H9 (cell line): ENCODE data around the gene CERK. TPM values are rescaled to one million over a fixed set of nuclear protein-coding genes. Genes with fewer than 3 reads are reported as not detected.

Source experiments
- DNase-seq: peaks from one replicate; pipeline ENCODE4 v3.0.0-alpha.2; 2017
- H2AFZ ChIP-seq: one replicate; pipeline ENCODE4 v1.6.1; 2013; ENCODE audit warnings: mild to moderate bottlenecking, low read length, control low read depth, moderate library complexity
- H2AK5ac ChIP-seq: 2 replicates; pipeline ENCODE4 v1.6.1; 2013; ENCODE audit warnings: low read length, control low read depth, mixed read lengths; ENCODE audit not compliant: insufficient read length
- H2BK120ac ChIP-seq: one replicate; pipeline ENCODE4 v1.6.1; 2013; ENCODE audit warnings: low read depth, mild to moderate bottlenecking, low read length, control low read depth, inconsistent platforms; ENCODE audit not compliant: poor library complexity, severe bottlenecking
- H2BK12ac ChIP-seq: 2 replicates; pipeline ENCODE4 v1.6.1; 2013; ENCODE audit warnings: low read length, control low read depth, mixed read lengths, low read depth; ENCODE audit not compliant: insufficient read length
- H2BK15ac ChIP-seq: 2 replicates; pipeline ENCODE4 v1.6.1; 2013; ENCODE audit warnings: low read depth, low read length, control low read depth
- H2BK20ac ChIP-seq: one replicate; pipeline ENCODE4 v1.6.1; 2013; ENCODE audit warnings: low read depth, mild to moderate bottlenecking, low read length, control low read depth, inconsistent platforms; ENCODE audit not compliant: poor library complexity, severe bottlenecking
- H2BK5ac ChIP-seq: 2 replicates; pipeline ENCODE4 v1.6.1; 2013; ENCODE audit warnings: low read length, control low read depth, mixed read lengths; ENCODE audit not compliant: insufficient read length
- H3K14ac ChIP-seq: 2 replicates; pipeline ENCODE4 v1.6.1; 2013; ENCODE audit warnings: low read length, control low read depth; ENCODE audit not compliant: insufficient read depth
- H3K18ac ChIP-seq: 2 replicates; pipeline ENCODE4 v1.6.1; 2013; ENCODE audit warnings: low read depth, mild to moderate bottlenecking, mixed read lengths, low read length, control low read depth; ENCODE audit not compliant: insufficient read length
- H3K23ac ChIP-seq: 2 replicates; pipeline ENCODE4 v1.6.1; 2013; ENCODE audit warnings: low read length, control low read depth, mixed read lengths, low read depth; ENCODE audit not compliant: insufficient read length
- H3K23me2 ChIP-seq: 2 replicates; pipeline ENCODE4 v1.6.1; 2013; ENCODE audit warnings: low read depth, mild to moderate bottlenecking, mixed read lengths, low read length, control low read depth; ENCODE audit not compliant: insufficient read length, poor library complexity, severe bottlenecking
- H3K27ac ChIP-seq: 2 replicates; pipeline ENCODE4 v1.5.1; 2013; ENCODE audit warnings: low read length, control low read depth, mixed read lengths, low read depth; ENCODE audit not compliant: insufficient read length
- H3K27me3 ChIP-seq: 2 replicates; pipeline ENCODE4 v1.6.1; 2013; ENCODE audit warnings: low read length, control low read depth, inconsistent platforms; ENCODE audit not compliant: insufficient read depth
- H3K4ac ChIP-seq: 2 replicates; pipeline ENCODE4 v1.6.1; 2013; ENCODE audit warnings: low read depth, mild to moderate bottlenecking, control low read depth, inconsistent platforms, low read length, moderate library complexity
- H3K4me1 ChIP-seq: 2 replicates; pipeline ENCODE4 v1.6.1; 2013; ENCODE audit warnings: low read length, control low read depth, inconsistent platforms; ENCODE audit not compliant: insufficient read depth
- H3K4me2 ChIP-seq: 2 replicates; pipeline ENCODE4 v1.6.1; 2013; ENCODE audit warnings: low read length, control low read depth, mixed read lengths; ENCODE audit not compliant: insufficient read length, insufficient read depth
- H3K56ac ChIP-seq: 2 replicates; pipeline ENCODE4 v1.6.1; 2013; ENCODE audit warnings: low read depth, mild to moderate bottlenecking, mixed read lengths, low read length, control low read depth; ENCODE audit not compliant: insufficient read length
- H3K79me1 ChIP-seq: 2 replicates; pipeline ENCODE4 v1.6.1; 2013; ENCODE audit warnings: low read depth, mild to moderate bottlenecking, moderate library complexity, low read length, control low read depth, inconsistent platforms; ENCODE audit not compliant: insufficient read depth, poor library complexity, severe bottlenecking
- H3K79me2 ChIP-seq: 2 replicates; pipeline ENCODE4 v1.6.1; 2013; ENCODE audit warnings: low read length, control low read depth, inconsistent platforms; ENCODE audit not compliant: insufficient read depth
- H3K9ac ChIP-seq: 2 replicates; pipeline ENCODE4 v1.6.1; 2013; ENCODE audit warnings: low read length, control low read depth, mixed read lengths; ENCODE audit not compliant: insufficient read length; ENCODE audit errors: extremely low read depth
- H3K9me3 ChIP-seq: one replicate; pipeline ENCODE4 v1.6.1; 2013; ENCODE audit warnings: low read depth, low read length, inconsistent platforms; ENCODE audit not compliant: control insufficient read depth
- H3T11ph ChIP-seq: one replicate; pipeline ENCODE4 v1.6.1; 2013; ENCODE audit warnings: mild to moderate bottlenecking, low read length, control low read depth, inconsistent platforms
- H4K20me1 ChIP-seq: one replicate; pipeline ENCODE4 v1.6.1; 2013; ENCODE audit not compliant: control insufficient read depth, insufficient read length, insufficient read depth
- H4K5ac ChIP-seq: 2 replicates; pipeline ENCODE4 v1.6.1; 2013; ENCODE audit warnings: low read depth, mild to moderate bottlenecking, mixed read lengths, low read length, control low read depth; ENCODE audit not compliant: insufficient read length
- H4K8ac ChIP-seq: replicated peaks from 2 replicates; pipeline ENCODE4 v1.6.1; 2013; ENCODE audit warnings: low read length, control low read depth, mixed read lengths, low read depth; ENCODE audit not compliant: insufficient read length
- H4K91ac ChIP-seq: 2 replicates; pipeline ENCODE4 v1.6.1; 2013; ENCODE audit warnings: low read depth, mild to moderate bottlenecking, moderate library complexity, mixed read lengths, low read length, control low read depth; ENCODE audit not compliant: insufficient read length
- H3K27ac Mint-ChIP-seq, 3 experiments: 2 replicates in 2 of 3; 3 replicates in 1 of 3; pipeline ENCODE4 v1.8.0; 2020 to 2021; ENCODE audit warnings: mixed read lengths in 3 of 3, mild to moderate bottlenecking in 1 of 3, moderate library complexity in 1 of 3
- H3K27me3 Mint-ChIP-seq: 2 replicates; pipeline ENCODE4 v1.8.0; 2021; ENCODE audit warnings: low read depth, mild to moderate bottlenecking, moderate library complexity, mixed read lengths
- H3K36me3 Mint-ChIP-seq, 3 experiments: 2 replicates in 2 of 3; 3 replicates in 1 of 3; pipeline ENCODE4 v1.8.0; 2020 to 2021; ENCODE audit warnings: low read depth in 3 of 3, mixed read lengths in 3 of 3; ENCODE audit not compliant: insufficient read depth in 1 of 3
- H3K4me1 Mint-ChIP-seq, 2 experiments: 2 replicates each; pipeline ENCODE4 v1.8.0; 2020; ENCODE audit warnings: mixed read lengths in 2 of 2
- H3K4me3 Mint-ChIP-seq, 2 experiments: 2 replicates in 1 of 2; 3 replicates in 1 of 2; pipeline ENCODE4 v1.8.0; 2020 to 2021; ENCODE audit warnings: mild to moderate bottlenecking in 2 of 2, mixed read lengths in 2 of 2, moderate library complexity in 1 of 2
- H3K9me3 Mint-ChIP-seq, 2 experiments: 2 replicates in 1 of 2; 3 replicates in 1 of 2; pipeline ENCODE4 v1.8.0; 2020; ENCODE audit warnings: mild to moderate bottlenecking in 2 of 2, mixed read lengths in 2 of 2, moderate library complexity in 1 of 2
- WGBS: extraction: QIAGEN DNeasy Blood & Tissue Kit; methylation state at CpG from one replicate; pipeline ENCODE4 v1.1.7; 2013; ENCODE audit warnings: missing lambda C conversion rate, low lambda C conversion rate, mixed read lengths; ENCODE audit not compliant: insufficient read length; ENCODE audit errors: extremely low coverage; 5-methylcytosine and 5-hydroxymethylcytosine counted together
- total RNA-seq: library from RNA; stranded (reverse); gene quantifications from 2 replicates; pipeline ENCODE4 v1.2.1, GENCODE V29; 2021
- TF ChIP-seq, protein P1 (sequence below): fragments of 200-600 bp; sonication (generic); conservative IDR thresholded peaks from 3 replicates; pipeline ENCODE4 v1.8.0; 2021; ENCODE audit warnings: antibody characterized with exemption, mild to moderate bottlenecking

The CERK gene
- total RNA-seq, 1 experiment from 2014 or later: 47.1 TPM

DNA sequence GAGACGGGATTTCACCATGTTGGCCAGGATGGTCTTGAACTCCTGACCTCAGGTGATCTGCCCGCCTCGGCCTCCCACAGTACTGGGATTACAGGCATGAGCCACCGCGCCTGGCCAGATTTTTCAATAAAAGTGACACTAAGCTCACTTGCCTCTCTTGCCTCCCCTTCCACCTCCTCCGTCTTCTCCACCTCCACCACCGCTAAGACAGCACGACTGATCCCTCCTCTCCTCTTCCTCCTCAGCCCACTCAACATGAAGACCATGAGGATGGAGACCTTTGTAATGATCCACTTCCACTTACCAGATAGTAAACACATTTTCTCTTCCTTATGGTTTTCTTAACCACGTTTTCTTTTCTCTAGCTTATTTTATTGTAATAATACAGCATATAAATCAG is 14.2 kb downstream of the CERK start:
- no peak overlapping the region for H3K56ac ChIP-seq
- H4K91ac ChIP-seq: no peak overlapping the region
- H3K9ac ChIP-seq: no peak overlapping the region
- no peak overlapping the region for H3K4me3 Mint-ChIP-seq
- H3K9me3 ChIP-seq: no peaks in the 10 kb centered on the region
- no peak overlapping the region for H3K18ac ChIP-seq
- DNase-seq: no peak
- H3K14ac ChIP-seq: no peak overlapping the region
- no peak overlapping the region for H2BK120ac ChIP-seq
- peaks cover 6% of the 10 kb centered on the region for H4K20me1 ChIP-seq
- H3K27ac ChIP-seq: no peak overlapping the region
- H3K4me2 ChIP-seq: no peak overlapping the region
- no peaks in the 10 kb centered on the region for H3K27me3 ChIP-seq
- no peak overlapping the region for H3K27ac Mint-ChIP-seq
- no peaks in the 10 kb centered on the region for H3K23me2 ChIP-seq
- H4K5ac ChIP-seq: no peak overlapping the region
- H3K79me2 ChIP-seq: no peaks in the 10 kb centered on the region
- H3K23ac ChIP-seq: no peak overlapping the region
- no peak overlapping the region for H2AFZ ChIP-seq
- H2BK12ac ChIP-seq: no peak overlapping the region
- no peak overlapping the region for H2AK5ac ChIP-seq
- H3K9me3 Mint-ChIP-seq: no peaks in the 10 kb centered on the region
- no peak overlapping the region for H2BK20ac ChIP-seq
- no peaks in the 10 kb centered on the region for H3K4me1 ChIP-seq
- H3K4me1 Mint-ChIP-seq: peaks cover 0 to 9% of the 10 kb centered on the region in 2 experiments; a peak in 1 of 4 replicates
- no CpG with 5 or more reads among the region's 9 CpGs for WGBS
- TF ChIP-seq, protein P1, sequence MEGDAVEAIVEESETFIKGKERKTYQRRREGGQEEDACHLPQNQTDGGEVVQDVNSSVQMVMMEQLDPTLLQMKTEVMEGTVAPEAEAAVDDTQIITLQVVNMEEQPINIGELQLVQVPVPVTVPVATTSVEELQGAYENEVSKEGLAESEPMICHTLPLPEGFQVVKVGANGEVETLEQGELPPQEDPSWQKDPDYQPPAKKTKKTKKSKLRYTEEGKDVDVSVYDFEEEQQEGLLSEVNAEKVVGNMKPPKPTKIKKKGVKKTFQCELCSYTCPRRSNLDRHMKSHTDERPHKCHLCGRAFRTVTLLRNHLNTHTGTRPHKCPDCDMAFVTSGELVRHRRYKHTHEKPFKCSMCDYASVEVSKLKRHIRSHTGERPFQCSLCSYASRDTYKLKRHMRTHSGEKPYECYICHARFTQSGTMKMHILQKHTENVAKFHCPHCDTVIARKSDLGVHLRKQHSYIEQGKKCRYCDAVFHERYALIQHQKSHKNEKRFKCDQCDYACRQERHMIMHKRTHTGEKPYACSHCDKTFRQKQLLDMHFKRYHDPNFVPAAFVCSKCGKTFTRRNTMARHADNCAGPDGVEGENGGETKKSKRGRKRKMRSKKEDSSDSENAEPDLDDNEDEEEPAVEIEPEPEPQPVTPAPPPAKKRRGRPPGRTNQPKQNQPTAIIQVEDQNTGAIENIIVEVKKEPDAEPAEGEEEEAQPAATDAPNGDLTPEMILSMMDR: no peak
- H3T11ph ChIP-seq: no peak overlapping the region
- H3K79me1 ChIP-seq: no peaks in the 10 kb centered on the region
- H3K4ac ChIP-seq: no peak overlapping the region
- H2BK15ac ChIP-seq: no peak overlapping the region
- H3K27me3 Mint-ChIP-seq: no peaks in the 10 kb centered on the region
- no peak overlapping the region for H4K8ac ChIP-seq
- H2BK5ac ChIP-seq: no peak overlapping the region
- H3K36me3 Mint-ChIP-seq: peaks cover 6 to 26% (median 24%) of the 10 kb centered on the region in 3 experiments; a peak in 6 of 7 replicates
